ENCODE measurements around the gene SPECC1.
"Not testable (repeated sequence)": the region's sequence is repeated elsewhere in the genome, so short reads cannot be mapped to it uniquely, and the experiment has no call there.

SPECC1 gene

DNA sequence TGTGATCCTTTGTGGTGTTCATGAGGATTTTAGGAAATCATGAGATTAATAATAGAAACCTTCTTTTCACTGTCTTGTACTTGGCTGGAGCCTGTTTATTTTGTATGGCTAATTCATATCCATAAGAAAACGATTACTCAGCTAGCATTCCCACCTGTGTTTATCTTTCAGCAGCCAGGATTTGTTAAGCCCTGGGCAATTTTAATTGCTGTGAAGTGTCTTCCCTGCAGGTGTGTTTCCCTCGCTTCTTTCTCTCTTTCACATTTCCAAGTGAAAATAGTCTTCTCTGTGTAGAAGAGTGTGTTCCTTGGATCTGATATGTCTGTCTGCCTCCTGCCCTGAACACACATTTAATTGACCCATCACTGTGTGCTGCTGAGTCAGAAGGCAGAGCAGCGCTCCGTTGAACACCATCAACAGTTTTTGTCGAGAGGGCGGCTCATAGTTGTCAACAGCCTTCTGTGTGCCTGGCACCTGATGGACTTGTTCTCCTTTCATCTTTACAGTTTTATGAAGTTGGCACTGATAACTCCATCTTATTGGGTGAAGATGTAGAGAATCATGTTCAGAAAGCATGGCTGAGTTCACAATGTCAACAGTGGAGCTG lies 83.2 kb downstream of the SPECC1 start:
- no peak for DNase-seq

DNA sequence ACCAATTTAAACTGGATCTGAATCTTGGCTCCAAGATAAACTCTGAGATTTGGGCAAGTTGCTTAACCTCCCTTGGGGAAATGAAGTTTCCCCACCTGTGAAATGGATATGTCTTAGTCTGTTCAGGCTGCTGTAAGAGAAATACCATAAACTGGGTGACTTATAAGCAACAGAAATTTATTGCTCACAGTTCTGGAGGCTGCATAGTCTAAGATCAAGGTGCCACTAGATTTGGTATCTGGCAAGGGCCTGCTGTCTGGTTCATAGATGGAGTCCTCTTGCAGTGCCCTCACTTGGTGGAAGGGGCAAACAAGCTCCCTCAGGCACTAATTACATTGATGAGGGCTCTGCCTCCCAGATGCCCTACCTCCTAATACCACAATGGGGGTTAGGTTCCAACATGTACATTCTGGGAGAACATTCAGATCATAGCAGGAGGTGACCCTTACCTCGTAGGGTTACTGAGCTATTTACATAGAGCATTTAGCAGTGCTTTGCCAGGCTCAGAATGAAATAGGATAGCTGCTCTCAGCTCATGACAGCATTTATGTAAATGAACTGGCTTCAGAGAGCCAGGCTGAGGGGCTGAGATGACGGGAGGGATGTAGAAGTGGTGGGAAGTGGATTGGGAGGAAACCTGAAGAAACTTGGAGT lies 83.9 kb downstream of the SPECC1 start:
- no peak for DNase-seq

DNA sequence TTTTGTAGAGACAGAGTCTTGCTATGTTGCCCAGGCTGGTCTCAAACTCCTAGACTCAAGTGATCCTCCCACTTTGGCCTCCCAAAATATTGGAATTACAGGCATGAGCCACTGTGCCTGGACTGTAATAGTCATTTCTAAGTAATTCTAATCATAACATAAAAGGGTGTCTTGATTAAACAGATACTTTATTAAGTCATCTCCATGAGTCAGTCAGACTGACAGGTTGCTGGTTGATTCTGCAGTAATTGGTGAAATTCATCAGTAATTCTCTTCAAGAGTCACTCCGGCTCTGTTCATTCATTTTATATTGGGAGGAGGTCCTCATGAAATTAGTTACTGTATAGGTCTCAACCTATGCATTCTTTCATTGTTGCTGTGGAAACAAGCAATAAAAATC lies 85.6 kb downstream of the SPECC1 start:
- DNase-seq = no peak

DNA sequence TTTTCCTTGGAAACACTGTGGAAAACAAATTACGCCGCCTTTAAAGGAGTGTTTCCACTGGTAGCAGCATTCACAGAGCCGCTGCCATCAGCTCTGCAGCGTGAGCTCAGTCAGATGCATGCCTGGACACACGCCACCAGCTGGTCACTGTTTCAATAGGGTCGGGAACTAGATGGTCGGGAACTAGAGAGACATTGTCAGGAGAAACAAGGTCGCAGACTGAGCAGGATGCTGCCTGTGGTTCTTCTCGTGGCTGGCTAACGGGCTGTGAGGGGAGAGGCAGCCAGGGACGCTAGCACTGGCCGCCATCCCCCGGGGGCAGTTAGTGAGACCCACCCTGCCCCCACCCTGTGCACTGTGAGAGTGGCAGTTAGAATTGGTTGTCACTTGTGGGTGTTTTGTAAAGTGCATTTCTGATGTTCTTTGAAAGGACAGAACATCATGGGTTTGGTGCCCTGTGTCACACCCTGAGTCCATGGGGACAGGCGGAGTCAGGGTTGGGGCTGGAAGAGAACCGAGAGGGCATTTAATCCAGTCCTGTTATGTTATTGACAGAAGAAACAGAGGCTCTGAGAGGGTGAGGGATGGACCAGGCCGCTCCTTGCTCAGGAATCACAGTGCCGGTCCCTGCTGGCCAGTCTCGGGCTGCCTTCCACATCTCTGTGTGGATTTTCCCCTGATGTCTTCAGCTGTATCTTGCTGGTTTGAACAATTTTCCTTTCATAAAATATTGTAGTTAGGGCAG lies 86.3 kb downstream of the SPECC1 start:
- DNase-seq = peak in 51 of 56 donors; percentile 18 to 87 (median 69)

DNA sequence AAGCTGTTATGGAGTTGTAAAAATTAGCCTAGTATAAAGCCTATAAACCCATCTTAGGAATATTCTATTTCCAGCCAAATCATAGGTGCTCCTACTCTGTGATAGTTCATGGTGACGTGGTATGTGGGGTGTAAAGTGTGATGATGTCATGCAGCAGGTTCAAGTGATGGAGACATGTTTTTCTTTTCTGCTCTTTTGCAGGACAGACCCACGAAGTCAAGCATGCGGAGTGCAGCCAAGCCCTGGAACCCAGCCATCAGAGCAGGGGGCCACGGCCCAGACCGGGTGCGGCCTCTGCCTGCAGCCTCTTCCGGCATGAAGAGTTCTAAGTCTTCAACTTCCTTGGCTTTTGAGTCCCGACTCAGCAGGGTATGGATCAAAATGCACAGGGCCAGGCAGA lies 87.3 kb downstream of the SPECC1 start:
- no peak for DNase-seq

DNA sequence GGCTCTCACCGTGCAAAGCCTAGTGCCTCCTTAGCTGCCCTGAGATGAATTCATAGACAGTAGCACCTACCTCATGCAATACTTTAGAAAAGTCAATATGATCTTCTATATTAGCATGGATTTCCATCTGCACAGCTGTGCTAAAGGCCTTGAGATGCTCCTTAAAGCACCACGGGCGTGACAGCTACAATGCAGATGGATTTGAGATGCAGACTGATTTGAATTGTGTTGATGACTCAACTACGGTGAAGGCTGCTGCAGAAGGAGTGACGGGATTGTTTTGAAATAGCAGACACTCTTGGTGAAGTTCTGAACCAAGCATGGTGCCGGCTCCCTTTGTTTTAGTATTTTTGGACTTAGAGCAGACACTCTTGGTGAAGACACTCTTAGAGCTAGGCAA lies 88.2 kb downstream of the SPECC1 start:
- no peak for DNase-seq

DNA sequence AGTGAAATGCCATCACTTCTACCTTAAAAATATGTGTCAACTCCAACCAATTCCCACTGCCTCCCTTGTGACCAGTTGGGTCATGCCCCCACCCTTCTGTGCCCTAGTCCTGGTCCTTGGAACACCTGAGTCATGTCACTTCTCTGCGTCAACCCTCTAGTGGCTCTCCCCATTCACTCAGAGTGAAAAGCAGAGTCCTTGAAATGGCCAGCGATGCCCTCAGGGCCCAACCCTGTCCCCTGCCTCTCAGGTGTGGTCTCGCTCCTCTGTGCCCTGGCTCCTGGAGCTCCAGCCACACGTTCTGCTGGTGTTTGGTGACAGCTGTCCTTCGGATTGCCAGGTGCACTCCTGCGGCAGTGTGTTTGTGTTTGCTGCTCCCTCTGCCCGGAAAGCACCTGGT lies 89.2 kb downstream of the SPECC1 start:
- no peak for DNase-seq

DNA sequence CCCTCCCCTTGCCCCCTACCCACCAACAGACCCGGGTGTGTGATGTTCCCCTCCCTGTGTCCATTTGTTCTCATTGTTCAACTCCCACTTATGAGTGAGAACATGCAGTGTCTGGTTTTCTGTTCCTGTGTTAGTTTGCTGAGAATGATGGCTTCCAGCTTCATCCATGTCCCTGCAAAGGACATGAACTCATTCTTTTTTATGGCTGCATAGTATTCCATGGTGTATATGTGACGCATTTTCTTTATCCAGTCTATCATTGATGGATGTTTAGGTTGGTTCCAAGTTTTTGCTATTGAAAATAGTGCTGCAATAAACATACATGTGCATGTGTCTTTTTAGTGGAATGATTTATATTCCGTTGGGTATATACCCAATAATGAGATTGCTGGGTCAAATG lies 91.6 kb downstream of the SPECC1 start:
- DNase-seq = not testable (repeated sequence)

DNA sequence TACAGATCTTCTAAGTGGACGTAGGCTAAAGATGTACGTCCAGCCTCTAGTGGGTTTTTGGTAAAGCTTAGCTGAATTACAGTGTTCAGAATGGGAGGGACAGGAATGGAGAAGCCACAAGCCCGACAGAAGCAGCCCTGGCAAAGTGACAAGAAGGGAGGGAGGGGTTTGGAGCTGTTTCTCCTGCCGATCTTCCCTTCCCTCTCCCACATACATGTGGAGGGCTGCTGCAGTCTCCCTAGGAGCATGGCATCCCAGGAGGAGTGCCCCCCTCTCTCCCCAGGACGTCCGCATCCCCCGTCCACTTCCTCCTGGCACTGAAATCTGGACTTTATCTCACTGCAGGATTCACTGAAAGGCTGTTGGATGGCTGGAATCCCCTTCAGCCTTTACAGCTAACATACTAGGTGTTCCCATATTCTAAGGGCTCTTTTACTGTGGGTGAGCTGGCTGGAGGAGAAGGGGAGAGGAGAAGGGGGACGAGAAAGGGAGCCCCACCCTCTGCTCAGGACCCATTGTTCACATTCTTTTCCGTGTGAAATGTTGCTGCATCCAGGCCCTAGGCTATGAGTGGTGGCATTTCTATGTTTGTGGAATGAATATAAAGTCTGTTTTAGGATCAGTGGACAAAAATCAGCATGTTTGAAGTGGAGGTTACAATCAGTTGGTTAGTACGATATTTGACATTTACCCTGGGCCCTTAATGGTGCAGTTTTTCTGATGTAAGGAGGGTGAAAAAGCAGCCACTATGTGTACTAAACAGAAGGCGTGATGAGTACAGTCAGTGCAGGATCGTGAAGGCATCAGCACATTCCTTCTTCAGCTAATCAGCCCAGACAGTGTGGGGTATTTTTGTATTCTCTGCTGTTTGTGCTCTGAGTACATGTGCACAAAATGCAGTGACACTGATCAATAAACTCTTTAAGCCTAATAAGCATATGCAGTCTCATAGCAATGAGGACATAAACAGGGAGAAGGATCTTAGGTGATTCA lies 94.6 kb downstream of the SPECC1 start:
- DNase-seq = peak in 9 of 56 donors; percentile 16 to 59 (median 25)

DNA sequence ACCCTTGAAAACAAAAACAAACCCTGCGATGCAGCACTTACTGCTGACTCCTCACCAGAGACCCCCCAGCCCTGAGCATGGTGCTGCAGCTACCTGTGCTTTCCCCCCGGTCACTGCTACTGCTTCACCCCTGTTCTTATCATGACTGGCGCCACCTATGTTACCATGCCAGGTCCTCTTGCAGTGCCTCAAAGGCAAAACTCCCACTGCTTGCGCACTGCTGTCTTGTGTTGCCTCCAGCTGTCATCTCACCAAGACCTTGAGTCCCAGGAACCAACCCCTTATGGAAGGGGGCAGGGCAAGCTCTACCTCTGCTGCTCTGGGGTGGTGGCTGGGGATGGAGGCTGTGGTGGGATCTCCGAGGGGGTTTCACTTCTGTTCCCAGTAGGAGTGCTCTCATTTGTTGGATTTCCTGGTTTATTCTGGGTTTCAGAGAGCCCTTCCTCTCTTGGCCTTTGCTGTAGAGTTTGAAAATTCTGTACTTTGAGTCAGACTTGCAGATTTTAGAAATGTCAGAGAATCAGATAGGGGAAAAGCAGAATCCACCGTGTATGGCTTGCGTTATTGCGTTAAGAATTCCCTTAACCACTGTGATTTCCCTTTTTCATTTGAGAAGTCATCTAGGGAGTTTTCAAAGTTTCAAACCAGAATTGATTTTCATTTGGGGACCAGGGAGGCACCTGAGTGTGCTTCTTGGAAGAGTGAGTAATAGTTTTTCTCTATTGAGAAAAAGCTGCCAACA lies 96.6 kb downstream of the SPECC1 start:
- DNase-seq = no peak

DNA sequence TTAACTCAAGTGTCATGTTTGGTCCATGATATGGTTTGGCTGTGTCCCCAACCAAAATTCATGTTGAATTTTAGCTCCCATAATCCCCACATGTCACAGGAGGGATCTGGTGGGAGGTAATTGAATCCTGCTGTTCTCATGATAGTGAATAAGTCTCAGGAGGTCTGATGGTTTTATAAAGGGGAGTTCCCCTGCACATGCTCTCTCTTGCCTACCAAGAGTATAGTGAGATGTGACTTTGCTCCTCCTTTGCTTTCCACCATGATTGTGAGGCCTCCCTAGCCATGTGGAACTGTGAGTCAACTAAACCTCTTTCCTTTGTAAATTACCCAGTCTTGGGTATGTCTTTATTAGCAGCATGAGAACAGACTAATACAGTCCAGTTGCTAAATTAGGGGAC lies 97.3 kb downstream of the SPECC1 start:
- not testable (repeated sequence) for DNase-seq

DNA sequence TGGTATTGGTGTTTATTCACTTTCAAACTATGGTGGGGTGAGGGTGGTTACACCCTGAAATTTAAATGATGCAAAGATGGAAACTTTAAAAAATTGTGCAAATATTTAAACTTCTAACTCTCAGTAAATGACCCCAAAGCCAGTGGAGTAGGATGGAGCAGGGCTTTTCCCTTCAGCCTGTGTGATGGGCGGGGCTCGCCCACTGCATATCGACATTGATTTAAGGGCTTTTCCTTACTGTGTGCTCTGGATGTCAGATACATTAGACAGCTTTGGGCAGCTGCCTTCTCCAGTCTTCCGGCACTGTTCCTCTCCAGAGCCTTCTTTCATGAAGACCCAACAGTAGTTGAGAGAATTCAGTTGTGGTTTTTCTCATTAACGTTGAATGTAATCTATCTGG lies 99.9 kb downstream of the SPECC1 start:
- no peak for DNase-seq

DNA sequence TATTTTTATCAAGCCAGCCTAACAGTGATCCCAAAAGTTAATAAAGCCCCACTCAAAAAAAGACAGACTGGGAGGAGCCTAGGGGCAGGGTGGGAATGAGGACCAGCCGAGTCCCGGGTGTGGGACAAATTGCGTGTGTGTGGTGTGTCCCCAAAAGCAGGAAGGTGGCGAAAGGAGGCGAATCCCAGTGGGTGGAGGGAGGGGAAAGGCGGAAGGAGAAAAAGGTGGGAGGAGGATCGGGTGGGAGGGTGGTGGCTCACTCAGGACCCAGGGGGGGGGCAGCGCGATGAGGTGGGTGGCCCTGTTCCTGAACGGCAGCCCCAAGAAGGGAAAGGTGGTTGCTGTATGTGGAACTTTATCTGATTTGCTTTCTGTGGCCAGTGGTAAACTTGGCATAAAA lies 102.4 kb downstream of the SPECC1 start:
- no peak for DNase-seq

DNA sequence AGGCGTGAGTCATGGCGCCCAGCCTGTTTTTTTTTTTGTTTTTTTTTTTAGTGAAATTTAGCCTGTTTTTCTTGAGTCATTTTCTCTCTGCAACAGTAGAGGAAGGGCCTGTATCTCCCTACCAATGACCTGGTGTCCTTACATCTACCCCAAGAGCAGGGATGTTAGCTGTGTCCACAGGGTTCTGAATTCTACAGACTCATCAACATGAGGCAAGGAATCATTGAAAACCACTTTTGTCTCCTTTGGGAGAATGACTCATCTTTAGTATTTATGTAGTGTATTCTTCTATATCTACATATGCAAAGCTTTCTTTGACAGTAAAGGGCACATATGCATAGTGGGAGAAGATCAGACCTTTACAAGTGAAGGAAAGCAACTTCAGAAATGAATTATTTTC lies 105.3 kb downstream of the SPECC1 start:
- no peak for DNase-seq

DNA sequence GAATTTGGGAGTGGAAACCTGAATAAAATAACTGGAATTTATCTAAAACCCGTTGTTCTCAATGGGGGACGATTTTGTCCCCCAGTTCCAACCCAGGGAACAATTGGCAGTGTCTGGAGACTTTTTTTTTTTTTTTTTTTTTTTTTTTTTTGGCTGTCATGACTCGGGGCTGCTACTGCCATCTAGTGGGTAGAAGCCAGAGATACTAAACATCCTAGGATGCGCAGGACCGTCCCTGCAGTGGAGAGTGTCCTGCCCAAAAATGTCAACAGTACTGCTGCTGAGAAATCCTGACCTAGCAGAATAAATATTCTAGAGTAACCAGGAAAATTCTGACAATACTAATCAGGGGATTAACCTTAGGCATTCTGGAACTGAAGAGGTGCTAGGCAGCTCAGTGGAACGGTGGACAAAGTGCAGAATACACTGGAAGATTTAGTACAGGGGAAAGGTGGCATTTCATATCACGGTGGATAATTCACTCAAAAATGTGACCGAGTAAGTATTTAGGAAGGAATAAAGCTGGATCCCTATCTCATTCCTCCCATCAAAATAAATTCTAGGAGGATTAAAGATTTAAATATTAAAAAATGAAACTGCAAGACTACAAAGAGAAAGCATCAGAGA lies 107.6 kb downstream of the SPECC1 start:
- peak in 19 of 56 donors; percentile 16 to 69 (median 36) for DNase-seq

DNA sequence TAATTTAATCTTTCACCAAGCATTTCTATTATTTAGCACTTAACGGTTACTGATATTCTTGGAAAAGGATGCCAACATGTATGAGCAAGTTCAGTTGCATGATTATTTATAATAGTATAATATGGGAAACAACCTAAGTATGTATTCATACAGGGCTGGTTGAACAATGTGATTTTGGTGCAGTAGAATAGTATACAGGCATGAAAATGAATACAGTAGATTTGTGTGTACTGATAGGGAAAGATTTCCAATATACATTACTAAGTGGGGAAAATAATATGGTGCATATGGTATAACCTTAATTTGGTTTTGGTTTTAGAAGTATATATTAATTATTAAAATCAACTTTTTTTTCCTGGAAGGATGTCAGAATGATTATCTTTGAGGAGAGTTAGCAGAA lies 109.1 kb downstream of the SPECC1 start:
- DNase-seq = no peak

DNA sequence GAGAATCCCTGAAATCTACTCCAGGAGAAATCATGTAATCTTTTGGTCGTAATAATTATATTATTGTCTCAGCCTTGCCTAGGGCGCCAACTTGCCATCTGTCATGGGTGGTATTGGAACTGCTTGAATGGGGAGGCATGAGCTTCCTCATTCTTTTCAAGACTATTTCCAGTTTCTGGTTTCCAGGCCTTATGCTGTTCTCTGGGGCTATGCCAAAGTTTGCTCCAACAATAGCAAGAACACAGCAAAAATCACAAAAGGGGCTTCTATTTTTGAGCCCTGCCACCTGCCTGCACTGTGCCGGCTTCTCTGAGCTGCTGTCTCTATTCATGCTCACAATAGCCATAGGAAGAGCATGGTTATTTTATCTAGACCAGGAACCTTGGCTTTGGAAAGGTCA lies 111.7 kb downstream of the SPECC1 start:
- DNase-seq = peak in 19 of 56 donors; percentile 21 to 67 (median 30)

DNA sequence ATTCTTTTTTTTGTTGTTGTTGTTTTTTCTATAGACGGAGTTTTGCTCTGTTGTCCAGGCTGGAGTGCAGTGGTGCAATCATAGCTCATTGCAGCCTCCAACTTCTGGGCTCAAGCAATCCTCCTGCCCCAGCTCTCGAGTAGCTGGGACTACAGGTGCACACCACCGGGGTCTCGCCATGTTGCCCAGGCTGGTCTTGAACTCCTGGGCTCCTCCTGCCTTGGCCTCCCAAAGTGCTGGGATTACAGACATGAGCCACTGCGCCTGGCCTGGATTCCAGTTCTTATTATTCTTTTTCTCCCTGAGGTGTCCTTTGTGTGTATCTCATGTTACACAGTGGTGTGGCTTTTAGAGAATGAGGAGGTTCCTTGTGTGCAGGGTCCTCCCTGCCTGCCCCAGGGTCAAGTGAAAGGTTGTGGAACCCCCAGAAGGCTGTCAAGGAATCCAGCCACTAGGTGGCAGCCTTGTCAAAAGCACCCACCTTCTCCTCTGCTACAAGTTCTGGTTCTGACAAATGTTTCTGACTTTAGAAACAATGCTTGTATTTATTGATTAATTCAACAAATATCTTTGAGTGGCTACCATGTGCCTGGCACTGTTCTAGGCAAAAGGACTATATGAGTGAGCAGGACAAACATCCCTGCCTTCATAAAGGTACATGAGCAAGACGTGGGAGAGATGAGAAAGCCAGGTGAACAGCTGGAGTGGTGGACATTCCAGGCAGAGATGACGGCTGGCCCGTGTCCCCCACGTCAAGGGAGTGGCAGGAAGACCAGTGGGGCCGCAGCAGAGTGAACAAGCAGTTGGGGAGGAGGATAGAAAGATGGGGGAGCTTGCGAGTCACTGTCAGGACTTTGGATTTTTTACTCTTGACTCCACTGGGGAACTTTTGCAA lies 112.4 kb downstream of the SPECC1 start:
- peak in 52 of 56 donors; percentile 14 to 91 (median 58) for DNase-seq

DNA sequence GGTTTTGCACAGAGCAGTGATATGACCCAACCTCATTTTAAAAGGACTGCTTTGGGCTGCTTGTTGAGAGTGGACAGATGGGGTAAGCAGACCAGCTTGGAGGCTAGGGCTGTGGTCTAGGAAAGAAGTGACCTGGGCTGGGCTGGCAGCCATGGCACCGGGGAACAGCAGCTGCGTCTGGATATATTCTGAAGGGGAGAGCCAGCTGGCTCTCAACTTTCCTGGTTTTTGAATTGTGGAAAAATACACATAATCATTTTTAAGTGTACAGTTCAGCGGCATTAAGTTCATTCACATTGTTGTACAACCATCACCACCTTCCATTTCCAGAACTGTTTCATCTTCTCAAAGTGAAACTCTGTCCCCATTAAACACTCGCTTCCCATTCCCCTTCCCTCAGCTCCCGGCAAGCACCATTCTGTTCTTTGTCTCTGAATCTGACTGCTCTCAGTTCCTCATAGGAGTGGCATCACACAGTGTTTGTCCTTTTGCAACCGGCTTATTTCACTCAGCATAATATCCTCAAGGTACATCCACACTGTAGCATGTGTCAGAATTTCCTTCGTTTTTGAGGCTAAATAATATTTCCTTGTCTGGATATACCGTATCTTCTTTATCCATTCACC lies 113.2 kb downstream of the SPECC1 start:
- DNase-seq = peak in 11 of 56 donors; percentile 15 to 59 (median 35)
